GM13976 (cell line): ENCODE measurements around the gene MAP3K8.
A peak's percentile ranks its signal among the peaks of the same experiment; 100 is the strongest.

Experiments used
- DNase-seq: peaks from one replicate; pipeline ENCODE4 v3.0.0; 2012; ENCODE audit warnings: low spot score
- CTCF ChIP-seq: IDR thresholded peaks from 2 replicates; pipeline ENCODE4 v1.5.1; 2012; ENCODE audit warnings: borderline replicate concordance, mild to moderate bottlenecking; ENCODE audit not compliant: insufficient read depth; ENCODE audit errors: extremely low read depth, missing control alignments, control extremely low read depth
- in situ Hi-C: fragments of 300-500 bp; cut with MboI; formaldehyde crosslinking; loops from one replicate; pipeline ENCODE4 v1.12.0; 2022; ENCODE audit warnings: low sequenced_read_pairs, mixed read lengths, inconsistent platforms; ENCODE audit not compliant: unreplicated experiment

MAP3K8 gene

GRCh38 chr10:30456266-30456665, 22.3 kb downstream of the MAP3K8 start:
- TF ChIP-seq CTCF, result no peak
- peak; percentile 50 for DNase-seq
- in situ Hi-C loops, result no loop called here

GRCh38 chr10:30459283-30459682, 25.3 kb downstream of the MAP3K8 start:
- in situ Hi-C loops, result no loop called here
- no peak for TF ChIP-seq CTCF
- no peak for DNase-seq

- no peak for DNase-seq
- in situ Hi-C loops, result no loop called here
- TF ChIP-seq CTCF, result no peak
Observed at GRCh38 chr10:30460121-30460520, 26.1 kb downstream of the MAP3K8 start.

GRCh38 chr10:30462513-30462912, 28.5 kb downstream of the MAP3K8 start:
- no peak for TF ChIP-seq CTCF
- no peak for DNase-seq
- in situ Hi-C loops, result no loop called here

- in situ Hi-C loops, result no loop called here
- no peak for DNase-seq
- TF ChIP-seq CTCF, result no peak
Observed at GRCh38 chr10:30463944-30464451, 30.0 kb downstream of the MAP3K8 start.

GRCh38 chr10:30464675-30465074, 30.7 kb downstream of the MAP3K8 start:
- no peak for DNase-seq
- in situ Hi-C loops, result no loop called here
- no peak for TF ChIP-seq CTCF

GRCh38 chr10:30466445-30466844, 32.5 kb downstream of the MAP3K8 start:
- no peak for DNase-seq
- TF ChIP-seq CTCF, result no peak
- in situ Hi-C loops, result no loop called here
